HG02588 (cell line): ENCODE data around the gene CAMTA1.
"Not testable (repeated sequence)": the region's sequence is repeated elsewhere in the genome, so short reads cannot be mapped to it uniquely, and the experiment has no call there.

ENCODE experiments used
- ATAC-seq: cut with Tn5 transposase; IDR thresholded peaks from one replicate; pipeline ENCODE4 v1.9.1; 2021; ENCODE audit warnings: mild to moderate bottlenecking, moderate library complexity; ENCODE audit not compliant: unreplicated experiment

Gene CAMTA1

DNA sequence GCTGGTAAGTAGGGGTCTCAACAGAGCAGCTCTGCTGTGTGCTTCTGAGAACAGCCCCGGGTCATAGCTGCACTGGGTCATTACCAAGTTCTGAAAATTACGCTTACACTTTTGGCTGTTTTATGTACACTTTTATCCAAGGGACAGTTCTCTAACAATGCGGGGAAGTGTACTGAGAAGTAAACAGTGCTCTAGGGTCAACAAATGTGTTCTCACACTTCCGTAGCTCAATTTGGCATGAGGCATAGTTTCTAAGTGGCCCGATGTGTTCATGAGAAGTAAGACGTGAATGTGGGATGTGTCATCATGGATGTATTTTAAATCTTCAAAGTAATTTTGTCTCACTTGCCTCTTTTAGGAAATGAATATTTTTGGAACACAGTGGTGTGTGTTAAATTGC lies 975.0 kb downstream of the CAMTA1 start:
- ATAC-seq, result no peak

DNA sequence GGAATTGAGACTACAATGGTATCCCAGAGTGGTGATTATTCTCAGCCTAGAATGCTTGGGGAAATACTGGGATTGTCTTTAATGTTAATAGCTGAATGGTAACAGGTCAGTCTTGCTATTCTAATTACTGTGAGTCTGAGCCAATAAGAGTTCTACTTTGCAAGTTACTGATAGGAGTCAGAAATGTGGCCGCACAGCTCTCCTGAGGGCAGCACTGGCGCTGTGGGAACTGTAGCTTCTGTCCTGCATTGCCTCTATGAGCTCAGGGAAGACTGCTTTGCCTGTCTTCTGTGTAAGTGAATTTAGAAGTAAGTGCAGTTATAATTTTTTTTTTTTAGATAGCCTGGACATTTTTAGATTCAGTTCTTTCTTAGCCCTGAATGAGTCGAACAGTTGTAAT lies 975.8 kb downstream of the CAMTA1 start:
- ATAC-seq, result no peak

DNA sequence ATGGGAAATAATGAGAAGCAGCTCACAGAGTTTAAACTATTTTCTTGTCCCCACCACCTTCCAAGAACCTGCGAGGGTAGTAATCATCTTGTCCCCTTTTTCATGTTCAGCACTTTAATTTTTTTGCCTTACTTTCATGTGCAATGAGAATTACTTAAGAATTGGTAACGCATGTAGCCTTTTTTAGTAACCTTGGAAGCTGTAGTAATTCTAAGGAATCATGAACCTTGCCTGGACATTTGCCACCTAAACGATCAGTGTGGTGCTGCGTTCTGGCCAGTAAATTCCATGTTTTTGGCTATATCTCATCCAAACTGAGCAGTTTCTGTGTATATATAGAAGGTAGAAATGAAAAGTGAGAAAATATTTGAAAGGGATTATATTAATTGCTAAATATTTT lies 981.9 kb downstream of the CAMTA1 start:
- no peak for ATAC-seq

DNA sequence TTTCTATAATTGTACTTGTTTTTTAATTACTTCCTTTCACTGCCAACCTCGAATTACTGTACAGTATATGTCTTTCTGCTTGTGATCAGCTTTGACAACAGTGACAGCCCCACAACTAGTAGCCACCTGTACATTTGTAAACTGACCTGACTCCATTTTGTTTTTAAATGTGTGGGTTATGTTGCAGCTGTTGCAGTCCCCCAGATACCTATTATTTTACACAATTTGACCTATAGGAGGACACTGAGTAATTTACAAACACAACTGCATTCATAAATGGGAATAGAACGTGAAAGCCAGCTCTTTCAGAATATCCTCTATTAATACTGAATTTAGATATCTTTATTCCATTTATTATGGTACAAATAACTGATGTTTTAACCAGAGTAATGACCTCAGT lies 983.3 kb downstream of the CAMTA1 start:
- ATAC-seq, result no peak

DNA sequence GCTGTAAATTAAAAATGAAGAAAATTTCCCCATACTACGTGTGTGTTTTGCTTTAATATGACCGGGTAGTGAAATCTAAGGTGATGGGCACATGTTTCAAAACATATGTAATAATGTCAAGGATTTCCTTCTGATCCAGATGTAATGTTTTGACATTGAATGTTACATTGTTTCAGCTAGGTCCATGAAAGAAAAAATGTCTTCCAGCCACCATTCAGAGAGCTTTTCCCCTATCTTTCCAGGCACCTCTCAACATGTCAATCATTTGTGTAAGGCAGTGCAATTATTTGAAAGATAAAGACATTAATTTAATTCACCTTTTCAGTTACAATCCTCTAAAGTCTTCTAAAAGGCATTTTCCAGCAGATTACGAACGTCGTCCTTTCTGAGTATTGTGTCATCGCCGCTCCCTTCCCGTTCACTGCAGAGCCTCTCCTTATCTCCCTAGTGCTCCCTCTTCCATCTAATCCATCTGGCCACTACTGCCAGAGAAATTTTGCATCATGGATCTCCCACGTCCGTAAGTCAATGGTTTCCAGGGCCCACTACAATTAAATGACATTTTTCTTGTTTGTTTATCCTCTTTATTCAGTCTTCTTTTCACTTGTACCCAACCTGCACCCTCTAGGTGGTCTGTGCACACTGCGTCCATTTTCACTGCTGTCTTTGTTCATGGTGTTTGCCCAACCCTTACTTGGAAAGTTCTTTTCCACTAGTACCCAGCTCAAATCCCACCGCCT lies 984.6 kb downstream of the CAMTA1 start:
- ATAC-seq, result no peak

DNA sequence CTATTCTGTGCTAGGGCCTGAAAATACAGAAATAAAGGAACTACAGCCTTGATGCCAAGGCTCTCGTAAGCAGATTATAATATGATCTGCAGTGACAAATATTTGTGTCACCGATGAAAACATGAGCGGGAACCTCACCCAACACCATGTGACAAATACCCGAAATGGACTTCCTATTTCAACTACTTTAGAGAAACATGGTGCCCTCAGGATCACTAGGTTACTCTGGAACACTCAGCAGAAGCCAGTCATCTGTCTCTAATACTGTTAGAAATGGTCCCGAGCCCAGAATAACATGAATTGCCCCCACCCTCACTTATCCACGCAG lies 985.4 kb downstream of the CAMTA1 start:
- no peak for ATAC-seq

DNA sequence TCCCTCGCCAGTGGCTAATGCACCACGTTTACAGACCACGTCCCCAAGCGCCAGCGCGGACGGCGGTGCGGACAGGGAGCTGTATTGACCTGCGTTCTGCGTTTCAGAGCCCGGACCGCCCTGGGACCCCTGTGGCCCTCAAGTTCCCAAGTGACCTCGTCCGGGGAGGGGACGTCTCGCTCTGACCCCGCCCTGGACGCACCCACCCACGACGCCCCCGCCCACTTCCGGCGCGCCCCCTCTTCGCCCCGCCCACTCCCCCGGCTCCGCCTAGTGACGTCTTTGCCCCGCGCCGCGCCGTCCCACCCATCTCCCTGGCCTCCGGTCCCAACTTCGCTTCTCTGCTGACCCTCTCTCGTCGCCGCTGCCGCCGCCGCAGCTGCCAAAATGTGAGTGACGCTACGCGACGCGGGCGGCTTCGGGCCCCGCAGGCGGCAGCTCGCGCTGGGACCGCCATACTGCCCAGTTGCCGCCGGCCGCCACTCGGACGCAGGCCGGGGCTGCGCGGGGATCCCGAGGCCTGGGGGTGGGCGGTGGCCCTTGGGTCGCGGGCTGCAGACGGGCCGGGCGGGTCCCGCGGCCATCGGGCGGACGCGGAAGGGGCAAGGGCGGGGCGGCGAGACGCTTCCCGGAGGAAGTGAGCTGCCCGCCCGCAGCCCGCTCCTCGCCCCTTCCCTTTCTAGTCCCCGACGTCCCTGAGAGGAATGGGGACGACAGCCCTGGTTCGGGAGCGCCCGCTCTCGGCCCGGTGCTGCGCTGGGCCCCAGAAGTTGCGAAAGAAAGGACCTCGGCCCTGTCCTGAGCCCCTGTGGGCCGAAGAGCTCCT lies 986.0 kb downstream of the CAMTA1 start, which contains the start of gene VAMP3:
Gene VAMP3 (plus strand): TSS at position 300 of the 826 bp plus-strand sequence. CDS start 88 bp downstream, at position 388.
- ATAC-seq, result peak; percentile 77

DNA sequence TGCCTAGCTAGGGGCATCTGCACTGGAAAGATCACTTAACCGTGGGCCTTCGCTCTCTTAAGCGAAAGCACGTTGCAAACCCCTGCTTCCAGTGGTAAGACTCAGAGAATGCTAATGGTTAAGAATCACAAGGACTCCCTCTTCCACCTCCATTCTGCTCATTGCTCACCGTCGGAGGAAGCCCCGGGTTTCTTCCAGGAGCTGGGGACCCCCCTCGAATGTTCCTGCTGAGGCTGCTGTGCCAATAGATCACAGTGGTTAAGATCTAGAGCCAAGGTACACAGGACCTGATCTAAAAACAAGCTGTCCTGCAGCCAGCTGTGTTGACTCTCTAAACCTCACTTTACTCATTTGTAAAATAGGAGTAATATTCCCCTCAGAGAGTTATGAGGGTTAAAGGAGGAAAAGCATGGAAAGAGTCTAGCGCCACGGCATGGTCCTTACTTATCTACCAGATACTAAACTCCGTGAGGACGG lies 986.6 kb downstream of the CAMTA1 start:
- ATAC-seq, result peak; percentile 8

DNA sequence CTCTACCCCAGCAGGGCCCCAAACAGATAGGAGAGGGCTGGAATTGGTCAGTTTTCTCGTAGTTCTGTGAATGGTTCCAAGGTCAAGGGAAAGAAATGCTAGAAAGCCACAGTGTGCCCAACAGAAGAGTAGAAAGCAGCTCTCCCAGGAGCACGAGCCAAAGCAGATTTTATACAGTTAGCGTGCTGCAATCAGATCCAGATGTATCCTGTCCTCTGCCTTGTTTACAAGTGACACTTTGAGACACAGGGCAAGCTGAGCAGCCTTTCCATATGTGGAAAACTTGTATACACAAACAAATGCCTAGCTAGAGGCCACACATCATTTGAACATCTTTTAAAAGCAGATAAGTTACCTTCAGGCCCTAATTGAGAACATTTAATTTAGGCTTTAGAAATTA lies 992.3 kb downstream of the CAMTA1 start:
- ATAC-seq, result no peak

DNA sequence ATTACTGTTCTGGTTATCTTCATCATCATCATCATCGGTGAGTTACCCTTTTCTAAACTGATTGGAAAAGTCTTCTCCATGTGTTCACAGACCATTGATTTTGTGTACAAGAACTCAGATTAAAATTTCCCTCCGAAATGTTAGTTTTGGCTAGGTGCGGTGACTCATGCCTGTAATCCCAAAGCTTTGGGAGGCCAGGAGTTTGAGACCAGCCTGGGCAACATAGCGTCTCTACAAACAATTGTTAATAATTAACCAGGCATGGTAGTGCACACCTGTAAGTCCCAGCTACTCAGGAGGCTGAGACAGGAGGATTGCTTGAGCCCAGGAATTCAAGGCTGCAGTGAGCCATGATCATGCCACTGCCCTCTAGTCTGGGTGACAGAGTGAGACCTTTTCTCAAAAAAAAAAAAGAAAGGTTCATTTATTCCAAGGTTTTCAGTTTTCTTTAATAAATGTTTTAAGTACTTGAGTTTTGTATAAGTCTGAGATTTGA lies 992.9 kb downstream of the CAMTA1 start:
- no peak for ATAC-seq

DNA sequence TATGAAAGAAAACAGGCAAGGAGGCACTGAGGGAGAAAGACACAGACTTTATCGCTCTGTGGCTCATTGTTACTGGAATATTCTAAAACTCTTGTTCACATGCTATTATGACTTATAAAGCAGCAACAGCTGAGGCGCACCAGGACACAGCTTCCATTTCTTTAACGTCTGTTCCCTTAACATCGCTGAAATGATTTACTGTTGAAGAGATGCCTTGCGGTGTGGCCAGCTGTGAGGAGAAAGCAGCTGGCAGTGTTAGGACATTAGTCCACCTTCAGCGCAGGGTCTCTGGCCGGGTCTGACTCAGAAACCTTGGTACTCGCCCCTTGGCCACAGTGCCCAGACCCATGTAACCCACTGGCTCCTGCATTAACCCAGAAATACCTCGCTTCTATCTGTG lies 995.7 kb downstream of the CAMTA1 start:
- no peak for ATAC-seq

DNA sequence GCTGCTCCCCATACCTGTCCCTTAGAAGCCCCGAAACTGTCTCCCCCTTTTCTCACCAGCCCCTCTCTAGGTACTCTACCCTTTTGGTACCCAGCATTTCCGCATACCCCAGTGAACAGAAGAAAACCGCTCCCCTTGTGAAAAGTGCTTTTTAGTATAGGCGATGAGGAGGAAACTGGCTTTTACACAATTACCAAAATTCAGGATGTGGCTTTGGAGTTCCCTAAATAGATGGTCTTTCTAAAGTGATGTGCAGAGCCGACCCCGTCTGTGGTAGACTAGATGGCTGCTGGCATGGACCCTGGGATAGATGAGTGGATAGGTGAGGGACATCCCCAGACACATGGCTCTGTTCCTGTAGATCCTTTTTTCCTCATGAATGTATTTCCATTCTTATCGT lies 996.2 kb downstream of the CAMTA1 start:
- no peak for ATAC-seq

DNA sequence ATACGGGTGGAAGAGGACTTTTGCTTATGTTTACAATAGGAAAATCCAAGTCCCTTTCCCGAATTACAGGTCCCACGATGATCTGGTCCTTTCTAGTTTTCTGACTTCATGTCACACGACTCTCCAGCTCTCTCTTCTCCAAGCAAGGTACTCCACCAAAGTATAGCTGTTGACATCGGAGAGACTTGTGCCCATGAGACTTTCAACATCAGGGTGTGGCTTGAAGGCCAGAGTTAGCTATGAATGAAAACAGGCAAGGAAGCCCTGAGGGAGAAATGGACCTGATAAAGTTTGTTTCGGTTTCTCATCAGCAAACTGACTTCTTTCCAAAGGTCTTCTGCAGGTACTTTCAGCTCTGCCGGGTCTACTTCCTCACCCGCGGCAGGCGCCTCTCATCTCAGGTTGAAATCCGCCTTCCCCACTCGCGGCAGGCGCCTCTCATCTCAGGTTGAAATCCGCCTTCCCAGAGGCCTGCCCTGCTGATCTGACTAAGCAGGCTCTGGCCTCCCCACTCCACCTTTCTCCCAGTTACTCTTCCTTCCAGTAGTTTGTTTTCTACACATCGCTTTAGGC lies 996.8 kb downstream of the CAMTA1 start:
- no peak for ATAC-seq

DNA sequence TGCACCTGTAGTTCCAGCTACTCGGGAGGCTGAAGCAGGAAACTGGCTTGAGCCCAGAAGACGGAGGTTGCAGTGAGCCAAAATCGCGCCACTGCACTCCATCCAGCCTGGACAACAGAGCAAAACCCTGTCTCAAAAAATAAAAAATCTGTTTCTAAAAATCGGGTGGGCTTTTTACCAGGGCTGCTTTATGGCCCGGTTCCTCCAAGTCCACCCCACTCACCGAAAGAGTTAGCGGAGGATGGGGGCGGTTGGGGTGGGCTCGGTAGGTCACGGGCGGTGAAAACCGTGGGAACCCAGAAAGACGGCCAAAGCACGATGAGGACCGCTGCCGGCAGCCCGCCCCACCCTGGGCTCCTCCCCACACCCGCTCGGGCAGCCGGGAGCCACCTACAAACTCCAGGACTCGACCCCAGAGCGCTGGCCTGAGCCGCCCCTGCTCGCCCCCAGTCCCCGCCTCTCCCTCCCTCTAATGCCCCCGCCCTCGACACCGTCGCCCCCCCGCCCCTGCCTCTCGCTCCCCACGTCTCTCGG lies 998.0 kb downstream of the CAMTA1 start:
- ATAC-seq, result no peak

DNA sequence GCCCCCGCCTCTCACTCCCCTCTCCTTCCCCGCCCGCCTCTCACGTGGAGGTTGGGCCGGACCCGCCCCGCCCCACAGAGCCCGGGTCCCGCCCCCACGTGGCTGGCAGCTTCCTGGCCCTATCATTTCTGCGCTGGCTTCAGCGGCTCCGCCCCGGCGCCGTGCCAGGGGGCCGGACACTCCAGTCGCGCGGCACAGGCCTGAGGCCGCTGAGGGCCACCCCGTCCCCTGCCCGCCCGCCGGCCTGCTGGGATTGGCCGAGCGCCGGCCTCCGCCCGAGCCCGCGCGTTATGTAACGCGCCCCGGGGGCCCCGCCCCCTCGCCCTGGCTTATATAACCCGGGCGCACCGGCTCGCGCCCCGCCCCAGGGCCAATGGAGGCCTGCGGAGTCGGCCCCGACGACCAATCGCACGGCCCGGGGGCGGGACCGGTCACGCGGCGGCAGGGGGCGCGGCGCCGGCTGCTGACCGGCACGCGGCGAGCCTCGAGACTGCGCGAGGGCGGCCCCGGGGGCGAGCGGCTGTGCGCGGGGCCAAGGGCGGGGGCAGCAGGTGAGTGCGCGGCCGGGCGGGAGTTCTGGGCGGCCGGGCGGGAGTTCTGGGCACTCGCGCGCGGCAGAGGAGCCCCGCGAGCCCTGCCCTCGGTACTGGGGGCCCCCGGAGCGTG lies 998.7 kb downstream of the CAMTA1 start, which contains the start of gene PER3:
Gene PER3 (plus strand): TSS at position 466 of the 666 bp plus-strand sequence. CDS start 587 bp downstream, outside the sequence.
- peak; percentile 88 for ATAC-seq

DNA sequence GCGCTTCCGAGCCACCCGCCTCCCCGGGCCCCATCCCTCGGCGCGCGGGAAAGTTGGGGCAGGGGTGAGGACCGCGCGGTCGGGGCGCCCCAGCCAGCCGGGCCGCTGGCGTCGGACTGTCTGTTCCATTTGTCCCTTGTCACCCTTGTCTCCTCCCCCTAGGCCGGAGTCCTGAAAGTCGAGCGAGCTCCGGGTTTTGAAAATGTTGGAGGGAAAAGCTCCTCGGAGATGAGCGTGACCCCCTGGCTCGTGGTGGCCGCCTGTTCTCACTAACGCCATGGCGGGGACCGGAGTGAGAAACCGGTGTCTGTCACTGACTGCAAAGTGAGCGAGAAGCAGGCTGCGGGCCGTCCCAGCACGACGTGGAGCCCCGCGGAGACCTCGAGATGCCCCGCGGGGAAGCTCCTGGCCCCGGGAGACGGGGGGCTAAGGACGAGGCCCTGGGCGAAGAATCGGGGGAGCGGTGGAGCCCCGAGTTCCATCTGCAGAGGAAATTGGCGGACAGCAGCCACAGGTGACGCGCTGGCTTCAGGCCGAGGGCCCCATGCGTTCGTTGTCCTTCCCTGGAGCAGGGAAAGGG lies 999.3 kb downstream of the CAMTA1 start:
- ATAC-seq, result no peak

DNA sequence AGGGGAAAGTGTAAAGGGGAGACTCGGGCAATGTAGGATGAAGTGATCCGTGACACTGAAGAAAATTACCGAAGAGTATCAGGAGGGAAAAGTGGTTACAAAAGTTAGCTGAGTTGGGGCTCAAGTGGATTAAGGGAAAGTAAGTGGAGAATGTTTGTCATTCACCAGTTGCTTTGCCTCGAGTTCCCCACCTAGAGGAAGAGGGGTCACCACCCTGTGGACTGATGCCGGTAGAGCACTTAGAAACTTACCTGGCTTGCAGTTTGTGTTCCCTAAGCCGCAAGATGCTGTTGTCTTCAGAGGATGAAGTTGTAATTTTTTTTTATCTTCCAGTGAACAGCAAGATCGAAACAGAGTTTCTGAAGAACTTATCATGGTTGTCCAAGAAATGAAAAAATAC lies 999.9 kb downstream of the CAMTA1 start:
- no peak for ATAC-seq

DNA sequence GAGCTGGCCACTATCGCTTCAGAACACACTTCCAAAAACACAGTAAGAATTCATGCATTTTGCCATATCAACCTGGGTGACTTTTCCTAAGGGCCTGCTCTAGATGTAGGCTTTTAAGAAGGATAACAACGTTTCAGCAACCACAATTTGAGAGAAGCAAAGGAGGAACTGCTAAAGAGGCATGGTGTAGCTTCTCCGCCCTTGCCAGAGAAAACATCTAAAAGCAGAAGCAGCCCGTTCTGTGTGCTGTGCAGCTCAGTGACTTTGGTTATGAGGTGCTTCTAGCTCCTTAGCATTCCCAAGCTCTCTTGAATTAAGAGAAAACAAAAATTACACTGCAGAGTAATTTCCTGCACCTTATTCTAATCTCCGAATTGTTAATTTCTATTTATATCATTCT lies 1001.5 kb downstream of the CAMTA1 start:
- no peak for ATAC-seq

DNA sequence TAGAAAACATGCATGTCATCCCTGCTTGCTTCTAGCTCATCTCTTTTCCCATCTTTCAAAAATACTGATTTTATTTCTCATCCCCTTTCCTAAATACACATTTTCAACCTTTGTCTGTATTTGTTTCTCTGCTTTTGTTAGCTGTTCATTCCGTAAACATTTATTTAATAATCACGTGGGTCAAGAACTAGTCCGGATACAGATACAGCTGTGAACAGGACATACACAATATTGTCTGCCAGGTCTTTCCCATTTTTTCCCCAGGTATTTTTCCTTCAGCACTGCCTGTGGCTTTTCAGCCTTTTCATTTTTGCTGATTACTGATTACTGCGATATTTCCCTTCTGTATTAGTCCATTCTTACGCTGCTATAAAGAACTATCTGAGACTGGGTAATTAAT lies 1004.6 kb downstream of the CAMTA1 start:
- ATAC-seq, result no peak

DNA sequence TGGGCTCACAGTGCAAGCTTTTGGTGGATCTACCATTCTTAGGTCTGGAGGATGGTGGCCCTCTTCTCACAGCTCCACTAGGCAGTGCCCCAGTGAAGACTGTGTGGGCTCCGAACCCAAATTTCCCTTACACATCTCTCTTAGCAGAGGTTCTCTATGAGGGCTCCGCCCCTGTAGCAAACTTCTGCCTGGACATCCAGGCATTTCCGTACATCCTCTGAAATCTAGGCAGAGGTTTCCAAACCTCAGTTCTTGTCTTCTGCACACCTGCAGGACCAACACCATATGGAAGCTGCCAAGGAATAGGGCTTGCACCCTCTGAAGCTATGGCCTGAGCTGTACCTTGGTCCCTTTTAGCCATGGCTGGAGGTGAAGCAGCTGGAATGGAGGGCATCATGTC lies 1005.8 kb downstream of the CAMTA1 start:
- not testable (repeated sequence) for ATAC-seq
